Heart right ventricle (tissue), 16 donors: ENCODE results near the gene ZNRF2. TPM values are rescaled to one million over a fixed set of nuclear protein-coding genes. Genes with fewer than 3 reads are reported as not detected.

ENCODE experiments used
- ATAC-seq, 8 donors: fragments of 200-7000 bp; cut with Tn5 transposase; one replicate each; pipeline ENCODE4 v1.9.1; 2020; ENCODE audit warnings: mild to moderate bottlenecking in 8 of 8, moderate library complexity in 8 of 8, moderate number of reproducible peaks in 1 of 8
- DNase-seq, 2 donors: peaks; one replicate each; pipeline ENCODE4 v3.0.0-alpha.2; 2020
- H3K27ac ChIP-seq, 10 donors: fragments of 200-600 bp; sonication (generic) in 2 of 10; one replicate each; pipeline versions ENCODE4 v1.5.0 to v1.8.0; 2020 to 2022; ENCODE audit warnings: mild to moderate bottlenecking in 3 of 10
- H3K27me3 ChIP-seq, 7 donors: fragments of 200-600 bp; one replicate each; pipeline ENCODE4 v1.8.0; 2021 to 2022; ENCODE audit warnings: mild to moderate bottlenecking in 2 of 7
- H3K36me3 ChIP-seq, 9 donors: fragments of 200-600 bp; sonication (generic) in 1 of 9; one replicate each; pipeline versions ENCODE4 v1.5.0 to v1.8.0; 2020 to 2022; ENCODE audit warnings: mild to moderate bottlenecking in 2 of 9
- H3K4me1 ChIP-seq, 9 donors: fragments of 200-600 bp; sonication (generic) in 1 of 9; one replicate each; pipeline versions ENCODE4 v1.5.0 to v1.8.0; 2020 to 2022; ENCODE audit warnings: mild to moderate bottlenecking in 4 of 9
- H3K4me3 ChIP-seq, 10 donors: fragments of 200-600 bp; sonication (generic) in 2 of 10; one replicate each; pipeline versions ENCODE4 v1.5.0 to v1.8.0; 2020 to 2022; ENCODE audit warnings: mild to moderate bottlenecking in 7 of 10, moderate library complexity in 2 of 10
- H3K9me3 ChIP-seq, 11 donors: fragments of 200-600 bp in 10 of 11; sonication (generic) in 2 of 11; one replicate each; pipeline versions ENCODE4 v1.5.0 to v1.8.0; 2013 to 2022; ENCODE audit warnings: mild to moderate bottlenecking in 2 of 11, control low read depth in 1 of 11, moderate library complexity in 1 of 11
- CTCF ChIP-seq, 9 donors: fragments of 200-600 bp; sonication (generic) in 2 of 9; IDR thresholded peaks; one replicate each; pipeline versions ENCODE4 v1.5.0 to v1.8.0; 2021 to 2022; ENCODE audit warnings: antibody characterized with exemption in 9 of 9, mild to moderate bottlenecking in 5 of 9, moderate library complexity in 1 of 9
- WGBS, 2 donors: extraction: QIAGEN DNeasy Blood & Tissue Kit; methylation state at CpG; one replicate each; pipeline ENCODE4 v1.1.7; 2013; ENCODE audit warnings: inconsistent platforms in 1 of 2; 5-methylcytosine and 5-hydroxymethylcytosine counted together
- intact Hi-C, 10 donors: fragments of 100-400 bp; cut with DNase I; formaldehyde crosslinking; loops; one replicate each; pipeline versions ENCODE4 v1.11.1 to v1.14.2; 2022
- long read RNA-seq, 3 donors: library from polyadenylated mRNA; unstranded; transcript quantifications; one replicate each; pipeline ENCODE4 v2.0.0, GENCODE V29; 2020 to 2021
- polyA plus RNA-seq, 2 donors: library from polyadenylated mRNA; stranded (reverse); fragments of 200-250 nt; gene quantifications; one replicate each; pipeline ENCODE4 v1.2.3, GENCODE V29; 2013
- total RNA-seq, 10 donors: library from RNA; stranded (reverse); fragmentation: NEBNext Ultra II Directional in 3 of 10; extraction: Animal tissue kit (Norgen Biotek cat#: 25700) in 3 of 10; gene quantifications; one replicate each; pipeline versions ENCODE4 v1.2.1 to v1.2.4, GENCODE V29; 2021 to 2023
- donor health status: Arrhythmogenic right ventricular cardiomyopathy.
- donor health status: ischemic (EF 13 %, LVEDD 7.1; RV severe dilation, severe dysfunction).
- donor health status: healthy with polysubstance abuse.
- donor health status: DM: no; HTN: yes; CAD: no.
- donor health status: DM: no; HTN: no; CAD: no.
- donor health status: ischemic (EF 25% LVEDD 6.9; RV normal size, moderate dysfunction).
- donor health status: ischemic (EF 25% LVEDD 5.7; RV mildly dilated, moderate dysfunction).
- donor health status: healthy.
- donor health status: DM: yes; HTN: yes; CAD: no.
- donor health status: Ischemic cardiomyopathy.
- donor health status: ischemic (EF 35%, LVEDD 5.7; RV mildly dilated, moderate dysfunction).
- donor health status: nonischemic (EF 11% LVEDD 7.7; RV severe dilation, severe dysfunction).
- donor health status: DM: yes; HTN: yes; CAD: no.
- donor health status: PGD.
- donor health status: ischemic (EF 29% LVEDD 5.4; RV normal size, mild dysfunction).
- donor health status: nonischemic (EF 23%, LVEDD 6.1; RV moderate dilation, normal function).

The ZNRF2 gene
- total RNA-seq (10 to 100 TPM in 3 of 10 donors, 1 to 10 TPM in 7; 5.3 to 13.8 (median 8.8) TPM), polyA plus RNA-seq (1 to 10 TPM; 2.9 to 3.7 TPM)
- long read RNA-seq, donor 1, transcript ZNRF2-201 (5 exons, 3,460 nt) = major isoform, 19 of 25 reads
- long read RNA-seq, donor 1, partial matches to known transcripts = 2 of 25 reads
- long read RNA-seq, donor 1, other reads (novel, unspliced or antisense) = 4 of 25 reads
- long read RNA-seq, donor 2, transcript ZNRF2-201 (5 exons, 3,460 nt) = major isoform, 14 of 17 reads
- long read RNA-seq, donor 2, partial matches to known transcripts = 0 of 17 reads
- long read RNA-seq, donor 2, other reads (novel, unspliced or antisense) = 3 of 17 reads
- long read RNA-seq, donor 3, partial matches to known transcripts = 0 of 1 reads
- long read RNA-seq, donor 3, other reads (novel, unspliced or antisense) = 0 of 1 reads

GRCh38 chr7:30284298-30285066 lies at the start of gene ZNRF2:
ZNRF2 (plus strand) TSS chr7:30284597; CDS start chr7:30285358, 761 bp downstream.
- ATAC-seq (peak; percentile 92 to 99 (median 98)), DNase-seq (peak; percentile 98)
- intact Hi-C loops = loop anchor here in 3 of 10 donors (5.0 to 10.0 kb wide), 5 partner anchors 117 to 278 kb away; partner anchors contain the start of genes FKBP14 (in 1 of the 3), NOD1 (in 1 of the 3) and PLEKHA8 (in 1 of the 3)
- Histone ChIP-seq H3K4me3 (peak within 1 kb of the TSS; percentile 45 to 95 (median 81)), H3K27ac (peak within 1 kb of the TSS; percentile 83 to 99 (median 98)), H3K9me3 (peaks cover 0 to 6% (median 0%) of the 10 kb centered on the region in 11 donors), H3K4me1 (peaks cover 4 to 42% (median 29%) of the 10 kb centered on the region in 9 donors), H3K36me3 (no peaks in the 10 kb centered on the region), H3K27me3 (no peaks in the 10 kb centered on the region)
- WGBS, 2 donors = 0% methylated on average over 60 to 95 of the region's 96 CpGs
- peak; percentile 11 to 83 (median 53) for TF ChIP-seq CTCF (IDR thresholded peaks at IDR 0.05)

DNA sequence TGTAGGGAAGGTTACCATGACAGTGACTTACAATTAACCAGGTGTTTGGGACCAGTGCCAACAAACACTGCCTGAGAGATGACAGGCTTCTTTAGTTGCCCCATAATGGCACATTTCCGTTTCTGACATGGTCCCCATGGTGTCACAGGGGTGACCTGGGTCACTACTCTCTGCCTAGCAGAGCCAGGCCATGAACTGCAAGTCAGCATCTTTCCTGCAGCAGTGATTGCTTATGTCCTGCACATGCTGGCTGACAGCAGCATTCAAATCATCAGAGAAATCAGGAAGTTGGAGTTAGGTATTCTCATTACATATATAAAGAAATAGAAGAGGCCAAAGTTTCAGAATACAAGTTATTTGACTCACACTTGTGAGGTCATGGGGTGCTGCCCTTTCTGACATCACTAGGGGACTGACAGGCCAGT lies 47.1 kb upstream of the ZNRF2 start:
- no peak for DNase-seq
- peak in 3 of 8 donors; percentile 40 to 61 (median 49) for ATAC-seq

GRCh38 chr7:30238721-30239441 lies 45.5 kb upstream of the ZNRF2 start:
- Histone ChIP-seq H3K27me3 (no peaks in the 10 kb centered on the region), H3K9me3 (peaks cover 0 to 5% (median 0%) of the 10 kb centered on the region in 11 donors), H3K4me3 (no peak overlapping the region), H3K36me3 (no peaks in the 10 kb centered on the region), H3K4me1 (peaks cover 0 to 32% (median 22%) of the 10 kb centered on the region in 9 donors), H3K27ac (peak overlapping the region in 1 of 10 donors; percentile 5)
- TF ChIP-seq CTCF (IDR thresholded peaks at IDR 0.05) = no peak
- DNase-seq (peak in 1 of 2 donors; percentile 36), ATAC-seq (peak in 6 of 8 donors; percentile 16 to 65 (median 46))
- intact Hi-C loops = no loop called here

More for the DNA sequence above, 47.1 kb upstream of the ZNRF2 start:
- 69 to 71% methylated on average over 1 of the region's 1 CpG for WGBS, 2 donors
- intact Hi-C loops = no loop called here
- H3K36me3 ChIP-seq = no peaks in the 10 kb centered on the region
- H3K9me3 ChIP-seq = peaks cover 0 to 5% (median 0%) of the 10 kb centered on the region in 11 donors
- no peaks in the 10 kb centered on the region for H3K27me3 ChIP-seq
- H3K27ac ChIP-seq = no peak overlapping the region
- H3K4me3 ChIP-seq = no peak overlapping the region
- peaks cover 0 to 32% (median 22%) of the 10 kb centered on the region in 9 donors for H3K4me1 ChIP-seq
- no peak for TF ChIP-seq CTCF (IDR thresholded peaks at IDR 0.05)
